NCI-H748 treated with DMSO at 0.1 percent for 48 hours (cell line): Measurements from ENCODE around the gene FHL3.

Source experiments
- DNase-seq: peaks from one replicate; lab custom pipeline; 2025; lab: John Stamatoyannopoulos, UW

The FHL3 gene, protein sequence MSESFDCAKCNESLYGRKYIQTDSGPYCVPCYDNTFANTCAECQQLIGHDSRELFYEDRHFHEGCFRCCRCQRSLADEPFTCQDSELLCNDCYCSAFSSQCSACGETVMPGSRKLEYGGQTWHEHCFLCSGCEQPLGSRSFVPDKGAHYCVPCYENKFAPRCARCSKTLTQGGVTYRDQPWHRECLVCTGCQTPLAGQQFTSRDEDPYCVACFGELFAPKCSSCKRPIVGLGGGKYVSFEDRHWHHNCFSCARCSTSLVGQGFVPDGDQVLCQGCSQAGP

DNA sequence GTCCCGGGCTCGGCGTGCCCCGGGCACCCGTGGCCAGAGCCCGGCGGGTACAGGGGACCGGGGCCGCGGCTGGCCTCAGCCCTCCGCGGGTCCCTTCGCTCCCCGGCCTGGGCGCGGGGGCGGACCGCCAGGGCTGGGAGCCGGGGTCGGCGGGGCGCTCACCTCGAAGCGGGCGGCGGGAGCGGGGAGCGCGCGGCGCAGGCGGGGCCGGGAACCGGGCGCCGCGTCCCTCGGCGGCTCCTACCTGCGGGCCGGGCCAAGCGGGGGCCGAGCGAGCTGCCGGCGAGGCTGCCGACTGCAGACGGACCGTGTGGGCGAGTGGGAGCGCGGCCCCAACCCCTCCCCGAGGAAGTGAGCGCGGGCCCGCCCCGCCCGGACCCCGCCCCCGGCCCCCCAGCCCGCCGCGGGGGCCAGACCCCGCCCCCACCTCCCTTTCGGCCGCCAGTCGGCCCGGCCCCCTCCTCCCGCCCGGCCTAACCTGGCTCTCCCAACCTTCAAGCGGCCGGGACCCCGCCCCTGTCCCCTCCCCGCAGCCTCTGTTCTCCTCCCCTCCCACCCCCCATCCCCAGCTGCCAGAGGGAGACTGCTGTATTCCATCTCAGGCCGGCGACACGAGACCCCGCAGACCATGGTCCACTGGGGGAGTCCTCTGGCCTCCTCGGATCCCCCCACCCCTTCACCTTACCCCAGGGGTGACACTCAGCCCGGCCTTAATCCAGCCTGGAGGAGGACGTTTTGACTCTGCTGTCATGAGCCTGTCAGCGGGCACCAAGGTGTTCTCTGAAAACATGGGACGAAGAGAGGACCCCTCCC, at the start of gene FHL3:
Gene FHL3 (minus strand): TSS at position 320 of the 813 bp plus-strand sequence. CDS start 6,102 bp downstream, outside the sequence.
- no peak for DNase-seq

DNA sequence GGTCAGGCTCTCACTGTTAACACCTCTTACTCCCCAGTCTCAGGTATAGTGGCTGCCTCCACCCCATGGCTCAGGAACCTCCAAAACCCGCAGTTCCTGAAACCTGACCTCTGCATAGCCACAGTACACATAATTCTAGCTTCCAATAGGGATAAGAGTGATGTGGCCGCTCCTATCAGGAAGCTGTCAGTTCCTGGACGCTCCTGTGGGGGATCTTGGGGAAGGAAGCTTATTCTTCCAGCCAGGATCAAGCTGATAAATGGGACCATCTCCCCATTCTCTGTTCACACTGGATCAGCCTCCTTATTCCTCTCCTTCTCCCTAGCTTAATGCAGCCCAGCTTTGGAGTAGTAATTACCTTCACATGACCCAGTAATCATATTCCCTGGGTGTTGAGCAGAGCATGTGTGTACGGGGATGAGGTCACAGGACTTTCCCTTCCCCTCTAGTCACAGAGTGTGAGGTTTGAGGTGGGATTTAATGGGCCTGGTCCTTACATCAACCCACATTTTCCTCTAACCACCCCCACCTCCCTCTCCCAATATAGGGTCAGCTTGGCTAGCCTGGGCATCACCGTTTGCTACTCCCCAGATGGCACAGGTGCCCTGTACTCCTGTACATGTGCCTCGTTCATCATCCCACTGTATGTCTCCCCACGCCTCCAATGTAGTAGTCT, 48.2 kb upstream of the FHL3 start:
- no peak for DNase-seq

DNA sequence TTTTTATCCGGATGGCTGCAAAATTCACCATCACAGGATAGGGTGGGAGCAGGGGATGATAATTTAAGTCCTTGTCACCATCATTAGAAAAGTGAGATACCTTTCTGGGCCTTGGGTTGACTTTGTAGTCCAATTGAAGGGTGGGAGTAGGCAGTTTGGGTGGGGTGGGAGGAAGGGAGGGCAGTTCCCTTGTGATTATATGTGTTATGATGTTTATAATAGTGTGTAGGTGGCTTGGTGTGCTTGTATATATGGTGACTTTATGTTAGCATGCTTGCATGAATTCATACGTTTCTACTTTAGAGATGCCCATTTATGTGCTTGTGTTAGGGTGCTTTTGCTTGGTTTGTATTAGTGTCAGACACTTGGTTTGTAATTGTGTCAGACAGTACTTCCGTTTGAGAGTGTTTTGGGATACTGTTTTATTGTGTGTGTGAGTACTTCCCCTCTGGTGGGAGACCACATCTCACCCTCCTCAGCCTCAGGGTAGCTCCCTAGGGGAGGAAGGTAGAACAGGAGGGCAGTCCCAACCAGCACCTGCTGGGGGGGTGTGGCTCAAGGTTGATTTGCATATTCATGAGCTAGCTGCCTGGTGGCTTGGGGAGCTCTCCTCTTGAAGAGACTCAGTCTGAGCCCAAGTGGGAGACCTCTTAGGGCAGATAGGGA, 47.6 kb upstream of the FHL3 start:
- no peak for DNase-seq

DNA sequence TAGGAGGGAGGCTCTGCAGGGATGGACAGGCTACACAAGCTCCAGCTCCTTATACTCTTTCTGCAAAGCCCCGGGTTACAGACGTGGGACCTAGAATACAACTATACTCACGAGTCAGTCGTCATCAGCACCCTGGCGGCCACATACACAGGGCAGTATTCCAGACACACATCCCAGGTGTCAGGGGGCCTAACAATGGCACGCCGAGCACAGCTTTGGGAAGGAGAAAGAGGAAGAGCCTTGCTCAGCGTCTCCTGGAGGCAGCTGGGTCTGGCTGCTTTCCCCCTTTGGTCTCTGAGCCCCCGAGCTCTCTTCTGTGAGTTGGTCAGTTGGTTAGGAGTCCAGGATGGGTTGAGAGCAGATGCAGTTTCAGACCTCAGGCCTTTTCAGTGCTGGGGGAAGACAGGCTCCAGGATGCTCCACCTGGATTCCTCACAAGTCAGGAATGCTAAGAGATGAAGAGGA, 45.8 kb upstream of the FHL3 start:
- DNase-seq = no peak

DNA sequence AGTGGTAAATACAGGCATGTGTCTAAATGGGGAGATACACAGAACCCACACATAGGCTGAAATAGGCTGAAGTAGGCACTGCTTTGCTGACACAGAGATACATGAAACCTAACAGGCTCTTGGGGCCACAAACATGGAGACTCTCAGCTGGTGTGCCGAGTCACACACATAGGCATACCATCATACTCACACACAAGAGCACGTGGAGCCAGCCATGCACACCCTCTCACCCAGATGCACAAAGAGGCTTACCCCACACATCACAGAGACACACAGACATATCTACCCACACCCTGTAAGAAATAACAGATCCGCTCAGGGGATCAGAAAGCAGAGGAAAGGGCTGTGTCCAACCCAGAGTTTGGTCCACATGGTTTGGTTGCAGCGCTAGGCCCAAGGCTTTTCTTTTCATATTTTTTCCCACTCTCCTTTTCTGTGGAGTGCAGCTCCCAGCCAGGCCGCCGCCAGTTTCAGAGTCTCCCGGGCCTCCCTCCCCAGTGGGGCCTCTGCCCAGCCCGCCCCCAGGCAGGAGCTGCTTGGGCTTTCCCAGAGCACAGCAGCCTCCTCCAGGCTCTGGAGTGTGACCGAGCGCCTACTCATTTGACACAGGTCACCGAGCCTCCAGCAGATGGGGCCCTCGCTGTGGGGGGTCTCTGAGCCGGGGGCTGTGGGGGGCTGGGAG, 45.2 kb upstream of the FHL3 start:
- DNase-seq = no peak

DNA sequence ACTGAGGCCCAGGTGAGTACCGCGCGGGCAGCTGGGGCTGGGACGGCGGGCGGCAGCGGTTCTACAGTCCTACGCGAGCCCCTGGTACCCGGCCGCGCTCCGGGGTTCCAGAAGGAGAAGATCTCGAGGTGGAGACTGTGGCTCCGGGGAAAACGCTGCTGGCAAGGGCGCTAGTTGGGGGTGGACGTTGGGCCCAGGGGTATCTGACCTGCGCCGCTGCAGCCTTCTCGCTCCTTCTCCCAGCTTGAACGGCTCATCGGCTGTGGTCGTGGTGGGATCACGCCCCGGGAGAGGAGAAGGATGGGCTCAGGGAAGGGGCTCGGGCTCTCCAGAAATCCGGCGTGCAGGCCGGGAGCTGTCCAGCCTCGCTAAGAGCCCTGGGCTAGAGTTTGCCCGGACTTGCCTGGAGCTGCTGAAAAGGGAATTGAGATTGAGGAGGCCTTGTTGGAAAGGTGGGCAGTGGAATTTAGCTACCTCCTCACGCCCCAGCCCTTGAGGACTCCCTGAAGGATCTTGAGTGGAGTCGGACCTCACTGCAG, 42.4 kb upstream of the FHL3 start:
- no peak for DNase-seq

DNA sequence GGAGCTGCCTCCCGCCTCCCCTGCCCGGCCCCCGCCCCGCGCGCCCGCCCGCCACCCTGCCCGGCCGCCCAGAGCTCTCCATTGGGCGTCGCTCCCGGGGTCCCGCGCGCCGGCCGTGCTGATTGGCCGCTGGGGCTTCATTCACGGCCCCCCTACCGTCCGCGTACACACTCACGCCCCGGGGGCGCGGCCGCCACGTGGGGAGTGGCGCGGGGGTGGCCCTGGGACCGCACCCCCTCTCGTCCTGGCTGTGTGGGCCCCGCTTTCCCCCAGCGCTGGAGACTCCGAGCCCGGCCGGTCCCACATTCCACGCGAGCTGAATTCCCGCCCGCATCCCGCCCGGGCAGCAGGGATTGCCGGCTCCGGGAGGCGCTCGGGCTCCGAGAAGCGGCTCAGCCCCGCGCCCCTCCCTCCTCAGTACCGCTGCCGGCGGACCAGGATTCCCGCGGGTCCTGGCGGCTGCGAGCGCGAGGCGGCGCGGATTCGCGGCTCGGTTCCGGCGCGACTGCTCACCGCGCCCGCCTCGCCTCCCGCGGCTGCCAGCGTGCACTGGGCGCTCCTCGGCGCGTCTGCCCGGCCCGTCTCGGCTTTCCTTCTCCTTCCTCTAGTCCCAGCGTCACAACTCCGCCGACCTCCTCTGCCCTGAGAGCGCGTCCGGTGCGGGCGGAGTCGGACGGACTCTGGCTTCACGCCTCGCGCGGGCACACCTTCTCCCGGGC, 41.7 kb upstream of the FHL3 start:
- peak; percentile 40 for DNase-seq

DNA sequence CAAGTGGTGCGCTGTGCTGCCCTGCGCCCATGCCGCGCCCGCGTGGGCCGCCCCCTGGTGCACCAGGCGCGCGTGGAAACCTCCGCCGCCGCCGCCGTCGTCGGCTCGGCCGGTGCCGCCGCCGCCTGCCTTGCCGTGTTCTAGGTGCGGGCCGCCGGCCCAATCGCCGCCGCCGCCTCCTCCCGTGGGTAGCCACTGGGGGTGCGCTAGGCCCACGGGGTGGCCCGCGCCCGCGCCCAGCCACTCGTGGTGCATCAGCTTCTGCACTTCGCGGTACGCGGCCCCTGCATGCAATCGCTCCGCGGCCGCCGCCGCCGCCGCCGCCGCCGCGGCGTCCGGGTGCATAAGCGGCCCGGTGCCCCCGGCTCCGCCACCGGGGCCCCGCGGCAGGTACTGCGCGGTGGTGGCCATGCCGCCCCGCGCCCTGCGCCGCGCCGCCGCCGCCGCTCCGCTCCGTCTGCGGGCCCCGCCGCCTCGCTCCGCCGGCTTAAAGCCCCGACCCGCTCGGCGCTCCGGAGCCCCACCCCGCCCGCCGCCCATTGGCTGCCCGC, 41.1 kb upstream of the FHL3 start, which contains the start of gene POU3F1:
Gene POU3F1 (minus strand): TSS at position 461 of the 551 bp plus-strand sequence. CDS start 50 bp downstream, at position 411.
- DNase-seq = no peak

DNA sequence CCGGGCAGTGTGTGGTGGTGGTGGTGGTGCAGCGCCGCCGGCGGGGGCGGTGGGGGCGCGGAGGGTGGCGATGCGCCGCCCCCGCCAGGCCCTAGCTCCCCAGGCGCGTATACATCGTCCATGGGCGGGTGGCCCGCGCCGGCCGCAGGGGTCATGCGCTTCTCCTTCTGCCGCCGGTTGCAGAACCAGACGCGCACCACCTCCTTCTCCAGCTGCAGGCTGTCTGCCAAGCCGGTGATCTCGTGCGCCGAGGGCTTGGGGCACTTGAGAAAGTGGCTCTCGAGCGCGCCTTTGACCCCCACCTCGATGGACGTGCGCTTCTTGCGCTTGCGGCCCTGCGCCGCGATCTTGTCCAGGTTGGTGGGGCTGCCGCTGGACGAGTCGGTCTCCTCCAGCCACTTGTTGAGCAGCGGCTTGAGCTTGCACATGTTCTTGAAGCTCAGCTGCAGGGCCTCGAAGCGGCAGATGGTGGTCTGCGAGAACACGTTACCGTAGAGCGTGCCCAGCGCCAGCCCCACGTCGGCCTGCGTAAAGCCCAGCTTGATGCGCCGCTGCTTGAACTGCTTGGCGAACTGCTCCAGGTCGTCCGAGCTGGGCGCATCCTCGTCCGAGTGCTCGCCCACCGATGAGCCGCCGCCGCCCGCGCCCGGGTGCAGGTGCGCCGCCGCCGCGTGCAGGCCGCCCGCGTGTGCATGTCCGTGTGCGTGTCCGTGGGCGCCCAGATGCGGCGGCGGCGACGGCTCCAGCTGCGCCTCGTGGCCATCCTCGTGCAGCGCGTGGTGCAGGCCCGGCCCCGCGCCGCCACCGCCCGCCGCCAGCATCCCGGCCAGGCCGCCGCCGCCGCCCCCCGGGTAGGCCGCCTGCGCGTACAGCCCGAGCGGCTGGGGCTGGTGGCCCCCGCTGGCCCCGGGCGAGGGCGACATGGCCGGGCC, 40.4 kb upstream of the FHL3 start:
- no peak for DNase-seq

DNA sequence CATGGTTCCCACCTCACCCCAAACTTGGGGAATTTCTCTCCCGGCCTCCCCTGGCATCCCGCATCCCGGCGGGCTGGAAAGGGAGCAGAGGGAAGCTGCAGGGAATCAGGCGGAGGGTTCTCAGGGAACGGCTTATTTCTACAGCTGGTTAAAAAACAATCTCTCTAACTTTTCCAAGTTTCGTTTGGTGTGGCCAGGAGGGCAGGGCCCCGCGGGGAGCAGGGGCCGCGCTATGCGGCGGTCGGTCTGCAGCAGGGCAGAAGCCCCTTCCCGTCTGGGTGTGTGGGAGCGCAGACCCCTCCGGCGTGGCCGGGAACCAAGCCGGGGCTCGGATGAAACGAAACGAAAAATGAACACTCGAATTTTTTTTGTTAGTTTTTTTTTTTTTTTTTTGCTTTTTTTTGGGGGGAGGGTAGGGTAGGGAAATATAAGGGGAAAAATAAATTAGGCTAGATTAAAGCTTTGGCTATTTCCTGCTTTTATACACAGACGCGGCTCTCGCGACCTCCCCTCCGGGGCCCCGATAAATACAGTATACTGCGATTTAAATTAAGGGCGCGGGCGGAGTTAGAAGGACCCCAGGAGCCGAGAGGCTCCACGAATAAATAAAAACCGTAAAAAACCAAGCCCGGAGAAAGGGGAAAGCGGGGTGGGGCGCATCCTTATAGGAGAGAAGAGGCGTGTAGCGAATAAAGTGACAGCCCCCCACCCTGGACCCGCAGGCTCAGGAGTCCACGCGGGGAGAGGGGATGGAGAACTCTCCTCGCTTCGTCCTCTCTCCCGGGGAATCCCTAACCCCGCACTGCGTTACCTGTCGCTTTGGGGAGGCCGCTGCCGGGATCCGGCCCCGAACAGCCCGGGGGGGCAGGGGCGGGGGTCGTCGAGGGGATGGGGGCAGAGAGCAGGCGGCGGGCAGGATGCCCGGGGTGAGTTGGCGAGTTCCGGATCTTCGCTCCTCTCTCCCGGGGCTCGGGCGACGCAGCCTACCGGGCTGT, 39.2 kb upstream of the FHL3 start:
- DNase-seq = no peak

DNA sequence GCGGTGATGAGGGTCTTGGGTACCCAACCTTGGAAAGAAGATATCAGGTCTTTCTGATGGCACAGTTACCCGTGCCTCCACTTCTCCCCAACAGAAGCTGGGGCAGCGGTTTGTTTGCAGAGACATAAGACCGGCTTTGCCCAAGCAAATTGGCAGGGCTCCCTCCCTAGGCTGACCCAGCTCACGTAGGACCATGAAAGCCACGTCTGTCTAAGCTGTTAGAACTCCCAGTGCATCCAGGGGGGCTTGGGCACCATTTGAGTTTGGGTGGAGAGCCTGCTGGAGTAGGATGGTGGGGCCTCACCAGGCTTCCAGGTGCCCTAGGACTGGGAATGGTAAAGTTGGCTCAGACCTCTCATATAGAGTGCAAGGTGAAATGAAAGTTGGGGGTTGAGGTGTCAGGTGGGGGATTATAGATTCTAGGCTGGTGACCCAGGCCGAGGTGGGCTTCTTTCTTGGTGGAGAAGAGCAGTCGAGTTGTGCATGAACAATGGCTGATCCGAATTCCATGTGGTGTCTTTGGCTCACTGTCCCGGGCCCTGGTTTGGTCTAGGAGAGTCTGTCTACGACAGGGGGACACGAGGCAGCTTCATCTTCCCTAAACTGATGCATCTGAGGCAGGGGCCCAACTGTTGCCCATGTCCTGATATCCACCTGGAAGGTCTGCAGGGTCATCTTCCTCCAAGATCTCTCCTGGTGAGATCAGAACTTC, 37.9 kb upstream of the FHL3 start:
- DNase-seq = no peak

DNA sequence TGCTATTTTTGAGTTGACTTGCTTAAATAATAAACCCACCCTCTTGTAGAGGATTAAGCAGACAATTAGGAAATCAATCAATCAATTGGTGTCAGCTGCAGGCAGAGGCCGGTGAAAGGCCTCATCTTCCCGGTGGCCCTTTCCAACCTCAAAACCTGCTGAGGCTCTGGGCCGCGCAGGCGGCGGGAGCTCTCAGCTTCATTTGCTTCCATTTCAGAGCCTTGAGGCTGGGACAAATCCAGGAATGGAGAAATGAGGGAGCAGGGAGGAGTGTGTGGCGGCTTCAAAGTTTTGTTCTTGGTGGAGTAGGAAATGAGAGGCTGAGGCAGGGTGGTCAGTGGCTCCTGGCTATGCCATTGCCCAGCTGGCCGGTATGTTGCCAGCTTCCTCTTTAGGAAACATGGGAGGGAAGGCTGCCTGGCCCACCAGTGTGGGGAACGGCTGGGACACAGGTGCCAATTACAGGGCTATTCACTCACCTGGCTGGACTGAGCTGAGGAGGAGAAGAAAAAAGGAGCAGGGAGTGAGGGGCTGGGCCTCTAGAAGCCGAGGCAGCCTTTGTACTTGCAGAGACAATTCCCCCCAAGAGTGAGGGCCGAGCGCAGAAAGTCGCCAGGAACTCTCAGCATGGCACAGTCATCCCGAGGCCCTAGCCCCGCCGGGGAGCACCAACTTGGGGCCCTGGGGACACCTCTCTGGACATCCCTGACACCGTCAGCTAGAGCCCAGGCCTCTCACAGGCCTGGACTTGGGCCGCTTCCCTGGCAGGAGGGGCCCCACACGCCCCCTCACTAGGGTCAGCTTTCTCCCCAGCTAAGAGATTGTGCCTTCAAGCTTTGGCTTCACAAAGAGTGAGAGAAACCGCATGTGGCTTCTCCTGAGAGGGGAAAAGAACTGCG, 36.9 kb upstream of the FHL3 start:
- no peak for DNase-seq

DNA sequence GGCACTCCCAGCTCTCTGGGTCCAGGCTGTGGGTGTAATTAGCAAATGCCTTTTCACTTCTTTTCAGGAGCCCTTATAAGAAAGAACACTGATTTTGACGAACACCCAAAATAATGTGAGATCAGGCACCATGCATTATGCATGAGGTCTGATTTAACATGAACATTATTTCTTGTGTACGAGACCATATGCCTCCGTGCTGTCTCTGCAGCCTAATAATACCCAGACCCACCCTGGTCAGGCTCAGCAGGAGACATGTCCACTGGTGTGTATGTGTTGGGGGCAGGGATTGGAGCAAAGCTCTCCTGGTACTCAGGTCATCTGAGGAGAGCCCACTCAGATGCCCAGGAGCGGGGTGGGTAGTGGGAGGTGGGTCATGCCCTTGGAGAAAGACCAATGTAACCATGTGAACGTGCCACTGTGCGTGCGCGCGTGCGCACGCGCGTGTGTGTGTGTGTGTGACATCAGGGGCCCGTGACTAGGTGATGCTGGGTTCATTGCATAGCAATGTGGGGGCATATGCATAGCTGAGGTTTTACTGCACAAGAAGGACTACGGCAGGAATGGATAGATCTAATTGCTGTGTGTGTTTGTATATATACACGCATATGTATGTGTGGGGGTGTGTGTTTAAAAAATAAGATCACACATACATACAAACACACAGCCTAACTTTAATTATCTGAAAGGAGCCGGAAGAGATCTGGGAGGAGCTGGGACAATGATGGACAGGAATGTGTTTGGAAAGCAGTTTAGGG, 34.2 kb upstream of the FHL3 start:
- DNase-seq = no peak

DNA sequence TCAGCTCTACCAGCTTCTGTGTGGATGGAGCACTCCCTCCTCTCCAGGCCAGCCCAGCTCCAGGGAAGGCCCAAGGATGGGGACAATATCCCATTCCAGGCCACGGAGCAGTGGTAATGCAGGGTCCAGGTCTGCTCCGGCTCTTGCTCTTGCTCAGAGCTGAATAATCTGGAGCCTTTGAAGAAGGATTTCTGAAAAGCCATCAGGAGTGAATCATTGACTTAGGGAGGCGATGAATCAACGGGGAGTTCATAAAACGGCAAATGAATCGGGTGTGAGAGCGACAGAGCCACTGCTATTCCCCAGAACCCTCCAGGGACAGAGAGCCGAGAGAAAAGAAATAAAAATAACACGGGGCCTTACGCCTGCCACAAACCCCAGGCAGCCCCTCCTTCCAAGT, 33.5 kb upstream of the FHL3 start:
- DNase-seq = no peak

DNA sequence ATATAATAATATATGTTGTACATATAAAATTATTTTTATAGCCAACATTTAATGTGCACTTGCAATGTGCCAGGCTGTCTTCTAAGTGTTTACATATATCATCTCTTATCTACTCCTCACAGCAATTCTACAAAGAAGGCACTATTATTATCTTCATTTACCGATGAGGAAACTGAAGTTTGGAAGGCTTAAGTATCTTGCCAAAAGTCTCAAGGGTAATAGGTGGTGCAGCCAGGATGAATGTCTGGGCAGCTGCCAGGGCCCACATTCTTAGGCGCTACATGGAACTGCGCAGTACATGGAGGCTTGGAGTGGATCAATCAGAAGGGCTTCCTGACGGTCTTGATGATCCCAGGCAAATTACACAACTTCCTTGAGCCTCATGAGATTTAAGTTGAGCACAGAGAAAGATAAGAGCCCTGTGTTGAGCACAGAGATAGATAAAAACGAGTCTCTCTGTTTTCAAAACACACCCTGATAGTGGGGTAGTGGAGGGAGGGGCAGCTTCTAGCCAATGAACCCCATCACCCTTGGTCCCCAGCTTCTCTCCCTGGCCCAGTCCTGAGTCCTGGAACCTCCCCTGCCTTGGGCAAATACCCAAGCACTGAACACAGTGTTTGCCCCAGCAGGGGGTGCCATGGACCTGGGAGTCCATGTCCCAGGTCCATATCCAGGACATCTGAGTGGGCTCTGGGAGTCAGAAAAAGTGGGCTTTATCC, 32.1 kb upstream of the FHL3 start:
- DNase-seq = no peak
